ENCODE measurements around the gene KLF4.

- no peak for TF ChIP-seq ZNF138 (CRISPR knock-in tag; conservative IDR thresholded peaks at IDR 0.05)
- TF ChIP-seq NR1H2 (CRISPR knock-in tag; IDR thresholded peaks at IDR 0.05) = no peak
- TF ChIP-seq CREM (CRISPR knock-in tag; IDR thresholded peaks at IDR 0.05) = no peak
- TF ChIP-seq ZNF423 (CRISPR knock-in tag; IDR thresholded peaks at IDR 0.05) = no peak
- TF ChIP-seq USF2 (CRISPR knock-in tag; IDR thresholded peaks at IDR 0.05) = no peak
- TF ChIP-seq CTCF (IDR thresholded peaks at IDR 0.05) = no peak
- no peak for TF ChIP-seq ESRRA (CRISPR knock-in tag; IDR thresholded peaks at IDR 0.05; ENCODE audit: borderline replicate concordance)
These were observed 360 bp downstream of the KLF4 start for GRCh38 chr9:107489144-107489673.
